DOHH2 (cell line): Measurements from ENCODE around the gene FGF9.

Experiments used
- CTCF ChIP-seq: fragments of 200-600 bp; sonication (generic); IDR thresholded peaks from one replicate; pipeline ENCODE4 v1.5.1; 2014; ENCODE audit warnings: antibody characterized with exemption, mild to moderate bottlenecking, low read depth, low read length; ENCODE audit not compliant: poor library complexity, severe bottlenecking
- EZH2phosphoT487 ChIP-seq: fragments of 200-600 bp; sonication (generic); IDR thresholded peaks from 2 replicates; pipeline ENCODE4 v1.6.1; 2017; ENCODE audit warnings: borderline replicate concordance, mild to moderate bottlenecking, antibody characterized with exemption, low read length, moderate library complexity, mixed read lengths

GRCh38 chr13:21748166-21748565, 77.3 kb downstream of the FGF9 start:
- no peak for TF ChIP-seq CTCF
- TF ChIP-seq EZH2phosphoT487 = no peak
